ENCODE measurements around the gene THSD4.

DNA sequence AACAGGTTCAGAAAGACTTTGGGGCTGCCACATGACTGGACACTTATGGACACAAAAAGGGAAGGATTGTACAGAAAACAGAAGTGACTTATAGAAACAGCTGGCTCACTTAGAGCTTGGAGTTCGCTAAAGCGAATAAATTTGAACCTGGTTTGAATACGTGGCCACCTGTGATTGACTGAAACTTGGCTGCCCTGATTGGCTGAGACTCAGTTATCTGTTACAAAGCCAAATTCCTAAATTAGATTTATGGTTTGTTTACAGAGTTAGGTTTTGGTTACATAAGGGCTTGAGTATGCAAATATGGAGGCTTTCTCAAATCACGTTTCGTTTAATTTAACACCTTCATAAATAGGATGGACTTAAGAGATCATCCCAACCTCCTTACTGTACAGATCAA, 270.2 kb downstream of the THSD4 start:
- TF ChIP-seq, protein P1, sequence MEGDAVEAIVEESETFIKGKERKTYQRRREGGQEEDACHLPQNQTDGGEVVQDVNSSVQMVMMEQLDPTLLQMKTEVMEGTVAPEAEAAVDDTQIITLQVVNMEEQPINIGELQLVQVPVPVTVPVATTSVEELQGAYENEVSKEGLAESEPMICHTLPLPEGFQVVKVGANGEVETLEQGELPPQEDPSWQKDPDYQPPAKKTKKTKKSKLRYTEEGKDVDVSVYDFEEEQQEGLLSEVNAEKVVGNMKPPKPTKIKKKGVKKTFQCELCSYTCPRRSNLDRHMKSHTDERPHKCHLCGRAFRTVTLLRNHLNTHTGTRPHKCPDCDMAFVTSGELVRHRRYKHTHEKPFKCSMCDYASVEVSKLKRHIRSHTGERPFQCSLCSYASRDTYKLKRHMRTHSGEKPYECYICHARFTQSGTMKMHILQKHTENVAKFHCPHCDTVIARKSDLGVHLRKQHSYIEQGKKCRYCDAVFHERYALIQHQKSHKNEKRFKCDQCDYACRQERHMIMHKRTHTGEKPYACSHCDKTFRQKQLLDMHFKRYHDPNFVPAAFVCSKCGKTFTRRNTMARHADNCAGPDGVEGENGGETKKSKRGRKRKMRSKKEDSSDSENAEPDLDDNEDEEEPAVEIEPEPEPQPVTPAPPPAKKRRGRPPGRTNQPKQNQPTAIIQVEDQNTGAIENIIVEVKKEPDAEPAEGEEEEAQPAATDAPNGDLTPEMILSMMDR (IDR thresholded peaks at IDR 0.05; ENCODE audit: low read depth, low read length, poor library complexity, severe bottlenecking), result no peak
- no peak for TF ChIP-seq EZH2phosphoT487 (IDR thresholded peaks at IDR 0.05; ENCODE audit: borderline replicate concordance, low read length)
